GM12878 (cell line): Measurements from ENCODE around the gene TMPRSS3. TPM values are rescaled to one million over a fixed set of nuclear protein-coding genes. Genes with fewer than 3 reads are reported as not detected.

Experiments used
- ATAC-seq: fragments of 200-7000 bp; cut with Tn5 transposase; 3 replicates; pipeline ENCODE4 v1.9.1; 2020; ENCODE audit warnings: mild to moderate bottlenecking, moderate library complexity
- BruUV-seq: library from RNA; stranded (reverse); fragments of 400-500 nt; replicated peaks from 2 replicates; lab custom pipeline; 2021; lab: Mats Ljungman, UMichigan
- CTCF ChIA-PET: fragments of 300-600 bp; sonication (Branson Sonifier 250); formaldehyde crosslinking; extraction: SDS; loops from one replicate; lab custom pipeline; 2021; ENCODE audit warnings: inconsistent platforms; lab: Yijun Ruan, JAX
- POLR2A ChIA-PET: fragments of 350-600 bp; formaldehyde crosslinking; extraction: SDS; loops from one replicate; lab custom pipeline; 2021; ENCODE audit warnings: inconsistent platforms; lab: Charles Lee
- RAD21 ChIA-PET: fragments of 300-600 bp; sonication (Branson Sonifier 250); formaldehyde crosslinking; loops from one replicate; lab custom pipeline; 2023; ENCODE audit warnings: antibody characterized with exemption; ENCODE audit not compliant: unreplicated experiment; lab: Charles Lee
- SMC1A ChIA-PET: fragments of 300-600 bp; sonication (Branson Sonifier 250); formaldehyde crosslinking; loops from one replicate; lab custom pipeline; 2023; ENCODE audit not compliant: unreplicated experiment, uncharacterized antibody; lab: Charles Lee
- DNase-seq: peaks from one replicate; pipeline ENCODE4 v3.0.0-alpha.2; 2011; ENCODE audit warnings: low read depth, low spot score
- FAIRE-seq: peaks from 3 replicates; lab custom pipeline; 2011; peaks lifted over from hg19 to GRCh38; lab: Jason Lieb, UNC
- H2AFZ ChIP-seq: 2 replicates; pipeline ENCODE4 v1.6.0; 2011; ENCODE audit warnings: low read depth, low read length, control low read depth; ENCODE audit not compliant: control insufficient read depth
- H3K27ac ChIP-seq: 2 replicates; pipeline ENCODE4 v1.5.1; 2011; ENCODE audit warnings: control low read depth; ENCODE audit not compliant: control insufficient read depth, insufficient read depth
- H3K27me3 ChIP-seq, 2 experiments: replicated peaks in 1 of 2; 2 replicates each; pipeline versions ENCODE4 v1.6.0 to v1.6.1; 2011; ENCODE audit warnings: low read length in 1 of 2; ENCODE audit not compliant: control insufficient read depth in 2 of 2, insufficient read depth in 2 of 2
- H3K36me3 ChIP-seq, 2 experiments: 2 replicates each; pipeline ENCODE4 v1.5.1; 2011; ENCODE audit warnings: low read length in 1 of 2; ENCODE audit not compliant: control insufficient read depth in 2 of 2, insufficient read depth in 2 of 2
- H3K4me1 ChIP-seq: 2 replicates; pipeline ENCODE4 v1.6.1; 2011; ENCODE audit warnings: mild to moderate bottlenecking, low read length, moderate library complexity, mixed read lengths; ENCODE audit not compliant: control insufficient read depth, insufficient read depth
- H3K4me2 ChIP-seq: 2 replicates; pipeline ENCODE4 v1.6.0; 2011; ENCODE audit warnings: control low read depth; ENCODE audit not compliant: control insufficient read depth, insufficient read depth
- H3K4me3 ChIP-seq: fragments of 200-600 bp; sonication (generic); 2 replicates; pipeline ENCODE4 v1.5.1; 2016
- H3K79me2 ChIP-seq: 2 replicates; pipeline ENCODE4 v1.6.0; 2011; ENCODE audit warnings: low read length; ENCODE audit not compliant: control insufficient read depth, insufficient read depth
- H3K9ac ChIP-seq: 2 replicates; pipeline ENCODE4 v1.8.0; 2011; ENCODE audit warnings: low read length, control low read depth, mixed read lengths; ENCODE audit not compliant: control insufficient read depth, insufficient read depth
- H3K9me3 ChIP-seq: replicated peaks from 3 replicates; pipeline ENCODE4 v1.5.1; 2011; ENCODE audit warnings: mild to moderate bottlenecking, low read length; ENCODE audit not compliant: control insufficient read depth, insufficient read depth
- H4K20me1 ChIP-seq: 2 replicates; pipeline ENCODE4 v1.6.0; 2011; ENCODE audit not compliant: control insufficient read depth, insufficient read depth
- ETV6 ChIP-seq, 2 experiments: fragments of 450-650 bp in 1 of 2; IDR thresholded peaks in 1 of 2; conservative IDR thresholded peaks in 1 of 2; 2 replicates each; pipeline ENCODE4 v1.6.1; 2014; ENCODE audit warnings: antibody characterized with exemption in 1 of 2, borderline replicate concordance in 1 of 2, low read depth in 1 of 2, mild to moderate bottlenecking in 1 of 2, moderate library complexity in 1 of 2
- FOXK2 ChIP-seq: fragments of 450-650 bp; IDR thresholded peaks from 2 replicates; pipeline ENCODE4 v1.6.1; 2017; ENCODE audit warnings: mild to moderate bottlenecking, moderate library complexity
- JUND ChIP-seq: IDR thresholded peaks from 2 replicates; pipeline ENCODE4 v1.6.1; 2012; ENCODE audit warnings: low read depth, mild to moderate bottlenecking, low read length, improper control_type of control experiment, moderate library complexity
- LARP7 ChIP-seq: fragments of 450-650 bp; IDR thresholded peaks from 2 replicates; pipeline ENCODE4 v1.6.1; 2017; ENCODE audit warnings: mild to moderate bottlenecking
- POLR2A ChIP-seq: IDR thresholded peaks from 2 replicates; pipeline ENCODE4 v1.6.1; 2011; ENCODE audit warnings: low read depth, mild to moderate bottlenecking, low read length
- RELA ChIP-seq: fragments of 450-650 bp; IDR thresholded peaks from 2 replicates; pipeline ENCODE4 v1.8.0; 2014; ENCODE audit warnings: borderline replicate concordance; ENCODE audit not compliant: partially characterized antibody
- TARDBP ChIP-seq: IDR thresholded peaks from 2 replicates; pipeline ENCODE4 v1.6.1; 2016; ENCODE audit warnings: borderline replicate concordance
- ZSCAN29 ChIP-seq: fragments of 450-650 bp; IDR thresholded peaks from 2 replicates; pipeline ENCODE4 v1.6.1; 2017; ENCODE audit warnings: mild to moderate bottlenecking, moderate library complexity
- WGBS: methylation state at CpG from one replicate; pipeline ENCODE4 v1.1.6; 2016; ENCODE audit warnings: low lambda C conversion rate; ENCODE audit not compliant: insufficient replicate concordance, insufficient coverage; ENCODE audit errors: missing lambda C conversion rate; 5-methylcytosine and 5-hydroxymethylcytosine counted together
- in situ Hi-C: fragments of 300-500 bp; cut with MboI; formaldehyde crosslinking; loops from 9 replicates; pipeline ENCODE4 v1.14.3; 2018; ENCODE audit warnings: mixed read lengths
- intact Hi-C: fragments of 100-400 bp; cut with micrococcal nuclease; formaldehyde crosslinking; loops from one replicate; pipeline ENCODE4 v1.14.2; 2022; ENCODE audit not compliant: unreplicated experiment
- polyA plus RNA-seq, 11 experiments: library from polyadenylated mRNA; depleted of rRNA in 4 of 11; unstranded in 6 of 11; stranded (reverse) in 5 of 11; fragments of >200 nt; fragmentation: Nextera tagmentation in 4 of 11; fragmentation: Illumina TruSeq in 1 of 11; extraction: Ambion mirVana in 4 of 11; extraction: Trizol in 1 of 11; gene quantifications; 1 replicate in 1 of 11; 2 replicates in 10 of 11; pipeline versions ENCODE4 v1.2.1 to v1.2.3, GENCODE V29; 2011 to 2016; ENCODE audit warnings: inconsistent platforms in 2 of 11, missing spikeins in 2 of 11, low read depth in 1 of 11
- total RNA-seq, 4 experiments: library from RNA; depleted of rRNA in 3 of 4; stranded (reverse); fragments of >200 nt in 3 of 4; fragmentation: Illumina TruSeq in 1 of 4; extraction: Trizol in 1 of 4; gene quantifications; 2 replicates each; pipeline versions ENCODE4 v1.2.1 to v1.2.3, GENCODE V29; 2013 to 2021
- TF ChIP-seq, protein P1 (sequence below): IDR thresholded peaks from 2 replicates; pipeline ENCODE4 v1.6.1; 2011; ENCODE audit warnings: low read depth, mild to moderate bottlenecking, low read length, moderate library complexity, borderline replicate concordance; ENCODE audit errors: extremely low read depth
- TF ChIP-seq, protein P2 (sequence below): fragments of 450-650 bp; IDR thresholded peaks from 2 replicates; pipeline ENCODE4 v1.6.1; 2017; ENCODE audit warnings: antibody characterized with exemption, mild to moderate bottlenecking, moderate library complexity

Gene TMPRSS3
- total and polyA plus RNA-seq, 10 of the 15 experiments (the other 5 are each of a cell fraction or from before 2014, with no cell fraction given), result 0.51 to 1.5 (median 0.82) TPM; not detected in 1

DNA sequence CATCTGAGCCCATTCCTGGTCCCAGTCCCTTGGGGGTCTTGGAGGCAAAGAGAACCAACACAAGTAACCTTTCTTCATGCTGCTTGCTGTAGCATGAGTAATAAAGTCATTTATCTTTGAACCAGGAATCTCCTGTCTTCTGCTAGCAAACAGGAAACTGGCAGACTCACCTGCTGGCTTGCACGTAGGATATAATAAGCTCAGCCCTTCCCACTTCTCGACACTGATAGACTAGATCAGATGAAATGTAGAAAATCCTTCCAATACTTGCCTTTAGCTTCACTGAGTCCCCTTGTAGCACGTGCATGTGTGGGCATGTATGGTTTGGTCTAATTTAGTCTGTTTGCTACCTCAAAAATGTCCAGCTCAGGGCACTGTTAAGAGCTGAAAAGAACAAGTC is 38.5 kb downstream of the TMPRSS3 start:
- FAIRE-seq, result peak; percentile 31
- Histone ChIP-seq H3K4me3 (no peak overlapping the region), H3K36me3 (no peaks in the 10 kb centered on the region), H4K20me1 (no peaks in the 10 kb centered on the region), H3K4me2 (no peak overlapping the region), H3K27me3 (no peaks in the 10 kb centered on the region; a peak in 2 of 4 replicates), H3K9me3 (peaks cover 18% of the 10 kb centered on the region), H3K79me2 (no peaks in the 10 kb centered on the region), H3K9ac (no peak overlapping the region), H2AFZ (no peak overlapping the region), H3K4me1 (peaks cover 4% of the 10 kb centered on the region; the same call in 1 of the 2 replicates), H3K27ac (no peak overlapping the region)
- ChIA-PET SMC1A (interaction anchor here (0.8 kb wide), 1 partner anchor 10 kb away, joined by 4 read pairs; the partner anchor contains the start of gene TFF1), CTCF (interaction anchor here (1.7 kb wide), 1 partner anchor 47 kb away, joined by 7 read pairs; no protein-coding TSS in a partner anchor), POLR2A (interaction anchor here (1.0 kb wide), 1 partner anchor 35 kb away, joined by 3 read pairs; no protein-coding TSS in a partner anchor), RAD21 (no interaction called here)
- no peak for DNase-seq
- no peak for ATAC-seq
- no TSS peak for BruUV-seq
- WGBS, result 28% methylated on average over 3 of the region's 3 CpGs
- in situ Hi-C loops (no loop called here), intact Hi-C loops (no loop called here)
- no peak for TF ChIP-seq RELA

GRCh38 chr21:42356650-42357049 is 39.2 kb downstream of the TMPRSS3 start:
- ATAC-seq (no peak), DNase-seq (no peak), FAIRE-seq (no peak)
- POLR2A ChIA-PET, result interaction anchor here (1.0 kb wide), 1 partner anchor 36 kb away, joined by 3 read pairs; no protein-coding TSS in a partner anchor
- intact Hi-C loops, result no loop called here
- no peaks in the 10 kb centered on the region for H3K79me2 ChIP-seq
- H3K9ac ChIP-seq, result no peak overlapping the region
- H3K9me3 ChIP-seq, result peaks cover 18% of the 10 kb centered on the region
- no peaks in the 10 kb centered on the region for H4K20me1 ChIP-seq
- TF ChIP-seq TARDBP (no peak), JUND (no peak), ETV6 (conservative IDR thresholded peaks at IDR 0.05 in 1 of 2, IDR thresholded peaks at IDR 0.05 in 1 of 2; ENCODE audit: borderline replicate concordance in 1 of 2, low read depth in 1 of 2) (no peak), LARP7 (no peak), FOXK2 (no peak), ZSCAN29 (no peak), POLR2A (no peak)
- TF ChIP-seq, protein P1, sequence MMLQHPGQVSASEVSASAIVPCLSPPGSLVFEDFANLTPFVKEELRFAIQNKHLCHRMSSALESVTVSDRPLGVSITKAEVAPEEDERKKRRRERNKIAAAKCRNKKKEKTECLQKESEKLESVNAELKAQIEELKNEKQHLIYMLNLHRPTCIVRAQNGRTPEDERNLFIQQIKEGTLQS, result no peak
- TF ChIP-seq, protein P2, sequence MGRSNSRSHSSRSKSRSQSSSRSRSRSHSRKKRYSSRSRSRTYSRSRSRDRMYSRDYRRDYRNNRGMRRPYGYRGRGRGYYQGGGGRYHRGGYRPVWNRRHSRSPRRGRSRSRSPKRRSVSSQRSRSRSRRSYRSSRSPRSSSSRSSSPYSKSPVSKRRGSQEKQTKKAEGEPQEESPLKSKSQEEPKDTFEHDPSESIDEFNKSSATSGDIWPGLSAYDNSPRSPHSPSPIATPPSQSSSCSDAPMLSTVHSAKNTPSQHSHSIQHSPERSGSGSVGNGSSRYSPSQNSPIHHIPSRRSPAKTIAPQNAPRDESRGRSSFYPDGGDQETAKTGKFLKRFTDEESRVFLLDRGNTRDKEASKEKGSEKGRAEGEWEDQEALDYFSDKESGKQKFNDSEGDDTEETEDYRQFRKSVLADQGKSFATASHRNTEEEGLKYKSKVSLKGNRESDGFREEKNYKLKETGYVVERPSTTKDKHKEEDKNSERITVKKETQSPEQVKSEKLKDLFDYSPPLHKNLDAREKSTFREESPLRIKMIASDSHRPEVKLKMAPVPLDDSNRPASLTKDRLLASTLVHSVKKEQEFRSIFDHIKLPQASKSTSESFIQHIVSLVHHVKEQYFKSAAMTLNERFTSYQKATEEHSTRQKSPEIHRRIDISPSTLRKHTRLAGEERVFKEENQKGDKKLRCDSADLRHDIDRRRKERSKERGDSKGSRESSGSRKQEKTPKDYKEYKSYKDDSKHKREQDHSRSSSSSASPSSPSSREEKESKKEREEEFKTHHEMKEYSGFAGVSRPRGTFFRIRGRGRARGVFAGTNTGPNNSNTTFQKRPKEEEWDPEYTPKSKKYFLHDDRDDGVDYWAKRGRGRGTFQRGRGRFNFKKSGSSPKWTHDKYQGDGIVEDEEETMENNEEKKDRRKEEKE, result no peak
- no peaks in the 10 kb centered on the region for H3K36me3 ChIP-seq
- no peaks in the 10 kb centered on the region for H3K4me1 ChIP-seq
- no peak overlapping the region for H2AFZ ChIP-seq
- H3K4me2 ChIP-seq, result no peak overlapping the region
- no peak overlapping the region for H3K4me3 ChIP-seq
- CTCF ChIA-PET, result interaction anchor here (1.7 kb wide), 1 partner anchor 47 kb away, joined by 7 read pairs; no protein-coding TSS in a partner anchor
- WGBS, result 28% methylated on average over 6 of the region's 6 CpGs
- no peak overlapping the region for H3K27ac ChIP-seq
- in situ Hi-C loops, result no loop called here
- no peaks in the 10 kb centered on the region; a peak in 2 of 4 replicates for H3K27me3 ChIP-seq
- SMC1A ChIA-PET, result no interaction called here
- RAD21 ChIA-PET, result no interaction called here
- no TSS peak for BruUV-seq
